ENCODE results near the gene TRAK2. TPM values are rescaled to one million over a fixed set of nuclear protein-coding genes. Genes with fewer than 3 reads are reported as not detected.

Gene TRAK2, protein sequence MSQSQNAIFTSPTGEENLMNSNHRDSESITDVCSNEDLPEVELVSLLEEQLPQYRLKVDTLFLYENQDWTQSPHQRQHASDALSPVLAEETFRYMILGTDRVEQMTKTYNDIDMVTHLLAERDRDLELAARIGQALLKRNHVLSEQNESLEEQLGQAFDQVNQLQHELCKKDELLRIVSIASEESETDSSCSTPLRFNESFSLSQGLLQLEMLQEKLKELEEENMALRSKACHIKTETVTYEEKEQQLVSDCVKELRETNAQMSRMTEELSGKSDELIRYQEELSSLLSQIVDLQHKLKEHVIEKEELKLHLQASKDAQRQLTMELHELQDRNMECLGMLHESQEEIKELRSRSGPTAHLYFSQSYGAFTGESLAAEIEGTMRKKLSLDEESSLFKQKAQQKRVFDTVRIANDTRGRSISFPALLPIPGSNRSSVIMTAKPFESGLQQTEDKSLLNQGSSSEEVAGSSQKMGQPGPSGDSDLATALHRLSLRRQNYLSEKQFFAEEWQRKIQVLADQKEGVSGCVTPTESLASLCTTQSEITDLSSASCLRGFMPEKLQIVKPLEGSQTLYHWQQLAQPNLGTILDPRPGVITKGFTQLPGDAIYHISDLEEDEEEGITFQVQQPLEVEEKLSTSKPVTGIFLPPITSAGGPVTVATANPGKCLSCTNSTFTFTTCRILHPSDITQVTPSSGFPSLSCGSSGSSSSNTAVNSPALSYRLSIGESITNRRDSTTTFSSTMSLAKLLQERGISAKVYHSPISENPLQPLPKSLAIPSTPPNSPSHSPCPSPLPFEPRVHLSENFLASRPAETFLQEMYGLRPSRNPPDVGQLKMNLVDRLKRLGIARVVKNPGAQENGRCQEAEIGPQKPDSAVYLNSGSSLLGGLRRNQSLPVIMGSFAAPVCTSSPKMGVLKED
- polyA plus RNA-seq (2013): 8.6 and 8.9 TPM in 2 replicates

DNA sequence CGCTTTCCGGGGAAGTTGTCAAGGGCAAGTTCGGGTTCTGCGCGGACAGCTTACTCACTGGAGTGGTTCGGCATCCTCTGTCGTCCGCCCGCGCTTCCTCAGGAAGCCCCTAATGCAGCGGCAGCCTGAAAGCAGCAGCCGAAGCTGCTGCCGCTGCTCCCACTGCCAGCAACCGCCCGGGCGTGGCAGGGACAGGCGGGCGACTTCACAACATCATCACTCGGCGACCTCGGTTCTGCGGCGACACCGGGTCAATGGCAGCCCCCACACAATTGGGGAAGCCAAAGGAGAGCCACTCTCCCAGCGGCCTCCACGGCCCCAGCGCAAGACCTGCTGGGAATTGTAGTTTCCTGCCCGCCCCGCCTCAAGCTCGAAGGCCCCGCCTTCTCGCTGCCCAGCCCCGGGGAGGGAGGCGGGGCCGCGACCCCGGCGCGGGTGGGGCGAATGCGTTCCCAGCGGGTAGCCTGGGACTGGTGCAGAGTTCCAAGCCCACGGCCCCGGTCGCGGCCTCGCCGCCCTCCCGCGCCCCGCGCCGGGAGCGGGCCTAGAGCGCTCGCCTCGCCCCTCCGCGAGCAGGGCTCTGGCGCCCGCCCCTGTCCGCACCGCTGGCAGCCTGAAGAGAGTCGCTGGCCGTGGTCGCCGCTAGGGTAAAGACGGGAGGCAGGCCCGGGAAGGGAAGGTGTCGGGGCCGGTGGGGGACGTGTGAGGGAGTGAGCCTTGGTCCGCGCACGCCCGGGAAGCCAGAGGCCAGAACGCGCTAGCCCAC lies at the start of gene TRAK2, which contains the start of gene STRADB:
TRAK2 (minus strand) TSS at position 167 of the 766 bp plus-strand sequence. CDS start 30,951 bp downstream, outside the sequence.
STRADB (plus strand) TSS at position 449 of the 766 bp plus-strand sequence. CDS start 3,101 bp downstream, outside the sequence.
- Histone ChIP-seq H3K4ac (ENCODE audit: low read depth, low read length) (peak within 1 kb of the TSS; percentile 59), H2BK12ac (ENCODE audit: low read length) (peak within 1 kb of the TSS; percentile 13), H3K36me3 (ENCODE audit: control insufficient read depth in 1 of 2, insufficient read depth in 2 of 2, low read length in 2 of 2) (peaks cover 0 to 3% of the 10 kb centered on the region in 2 experiments), H3K9ac (ENCODE audit: low read length) (peak within 1 kb of the TSS; percentile 82), H3K4me3 (ENCODE audit: low read depth, low read length) (peak within 1 kb of the TSS; percentile 93), H2BK5ac (ENCODE audit: low read depth, low read length, poor library complexity) (peak within 1 kb of the TSS; percentile 49), H4K12ac (ENCODE audit: low read depth, low read length) (peak within 1 kb of the TSS; percentile 88), H2BK120ac (ENCODE audit: insufficient read depth, low read length, poor library complexity) (peak within 1 kb of the TSS; percentile 70), H3K9me3 (ENCODE audit: insufficient read depth, low read depth, low read length) (no peaks in the 10 kb centered on the region), H3K4me1 (ENCODE audit: control insufficient read depth in 1 of 2, insufficient read depth in 2 of 2, low read length in 2 of 2) (no peaks in the 10 kb centered on the region), H3K27ac (ENCODE audit: low read depth, low read length) (peak within 1 kb of the TSS; percentile 71), H3K23ac (ENCODE audit: low read length) (no peak within 1 kb of the TSS), H4K8ac (ENCODE audit: low read depth, low read length) (peak within 1 kb of the TSS; percentile 88), H2AK5ac (ENCODE audit: low read length) (peak within 1 kb of the TSS; percentile 36), H3K27me3 (ENCODE audit: insufficient read depth, low read length) (no peaks in the 10 kb centered on the region), H3K79me1 (ENCODE audit: low read length) (peaks cover 11% of the 10 kb centered on the region), H2AFZ (ENCODE audit: insufficient read depth, low read length, poor library complexity) (peak within 1 kb of the TSS; percentile 92), H4K91ac (ENCODE audit: low read depth, low read length) (peak within 1 kb of the TSS; percentile 89), H3K79me2 (ENCODE audit: control insufficient read depth, insufficient read depth, low read length, poor library complexity) (peaks cover 11% of the 10 kb centered on the region), H3K4me2 (ENCODE audit: low read length) (peak within 1 kb of the TSS; percentile 87), H3K18ac (ENCODE audit: low read length) (peak within 1 kb of the TSS; percentile 89), H3K14ac (ENCODE audit: low read length) (peak within 1 kb of the TSS; percentile 90)
- DNase-seq: peak; percentile 92 to 95
- no CpG with 5 or more reads among the region's 78 CpGs for WGBS (ENCODE audit: extremely low coverage, insufficient coverage, insufficient read length)

- no peak overlapping the region for H3K4me3 ChIP-seq (ENCODE audit: low read depth, low read length)
- H3K9ac ChIP-seq (ENCODE audit: low read length): no peak overlapping the region
- no peak overlapping the region for H2AFZ ChIP-seq (ENCODE audit: insufficient read depth, low read length, poor library complexity)
- H3K4ac ChIP-seq (ENCODE audit: low read depth, low read length): no peak overlapping the region
- no peak overlapping the region for H3K23ac ChIP-seq (ENCODE audit: low read length)
- H3K4me1 ChIP-seq (ENCODE audit: control insufficient read depth in 1 of 2, insufficient read depth in 2 of 2, low read length in 2 of 2): no peaks in the 10 kb centered on the region
- no peak overlapping the region for H3K18ac ChIP-seq (ENCODE audit: low read length)
- H3K36me3 ChIP-seq (ENCODE audit: control insufficient read depth in 1 of 2, insufficient read depth in 2 of 2, low read length in 2 of 2): no peaks in the 10 kb centered on the region
- H4K8ac ChIP-seq (ENCODE audit: low read depth, low read length): no peak overlapping the region
- no peak overlapping the region for H4K91ac ChIP-seq (ENCODE audit: low read depth, low read length)
- H3K79me1 ChIP-seq (ENCODE audit: low read length): no peaks in the 10 kb centered on the region
- no peaks in the 10 kb centered on the region for H3K27me3 ChIP-seq (ENCODE audit: insufficient read depth, low read length)
- H4K12ac ChIP-seq (ENCODE audit: low read depth, low read length): no peak overlapping the region
- DNase-seq: peak in 1 of 2 donors; percentile 7
- WGBS (ENCODE audit: extremely low coverage, insufficient coverage, insufficient read length): no CpG with 5 or more reads among the region's 3 CpGs
- no peak overlapping the region for H3K14ac ChIP-seq (ENCODE audit: low read length)
- H3K79me2 ChIP-seq (ENCODE audit: control insufficient read depth, insufficient read depth, low read length, poor library complexity): no peaks in the 10 kb centered on the region
- H2AK5ac ChIP-seq (ENCODE audit: low read length): no peak overlapping the region
- no peak overlapping the region for H3K27ac ChIP-seq (ENCODE audit: low read depth, low read length)
- no peak overlapping the region for H3K4me2 ChIP-seq (ENCODE audit: low read length)
- no peak overlapping the region for H2BK12ac ChIP-seq (ENCODE audit: low read length)
- H2BK120ac ChIP-seq (ENCODE audit: insufficient read depth, low read length, poor library complexity): no peak overlapping the region
- H2BK5ac ChIP-seq (ENCODE audit: low read depth, low read length, poor library complexity): no peak overlapping the region
- peaks cover 1% of the 10 kb centered on the region for H3K9me3 ChIP-seq (ENCODE audit: insufficient read depth, low read depth, low read length)
Observed at GRCh38 chr2:201500534-201500933, 49.3 kb upstream of the TRAK2 start.

DNA sequence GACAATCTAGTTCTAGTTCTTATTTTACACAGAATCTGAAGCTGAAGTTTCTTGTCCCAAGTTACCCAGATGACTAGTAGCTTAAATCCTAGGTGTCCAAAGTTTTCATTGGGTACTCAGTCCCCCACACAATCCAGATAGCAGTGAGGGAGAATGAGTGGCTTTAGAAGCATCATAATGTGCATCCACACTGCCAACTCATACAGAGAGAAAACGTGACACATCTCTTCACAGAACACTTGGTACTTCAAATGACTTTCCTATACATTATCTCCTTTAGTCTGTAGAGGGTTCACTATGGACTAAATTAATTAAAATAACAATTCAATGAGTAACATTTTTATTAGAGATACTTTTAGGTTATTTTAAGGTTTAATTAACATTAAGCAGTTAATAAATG lies 45.5 kb upstream of the TRAK2 start:
- Histone ChIP-seq H3K9ac (ENCODE audit: low read length) (no peak overlapping the region), H3K4me1 (ENCODE audit: control insufficient read depth in 1 of 2, insufficient read depth in 2 of 2, low read length in 2 of 2) (no peaks in the 10 kb centered on the region), H2AFZ (ENCODE audit: insufficient read depth, low read length, poor library complexity) (no peak overlapping the region), H3K4me3 (ENCODE audit: low read depth, low read length) (no peak overlapping the region), H3K9me3 (ENCODE audit: insufficient read depth, low read depth, low read length) (no peaks in the 10 kb centered on the region), H3K4me2 (ENCODE audit: low read length) (no peak overlapping the region), H3K14ac (ENCODE audit: low read length) (no peak overlapping the region), H4K8ac (ENCODE audit: low read depth, low read length) (no peak overlapping the region), H3K4ac (ENCODE audit: low read depth, low read length) (no peak overlapping the region), H3K79me1 (ENCODE audit: low read length) (no peaks in the 10 kb centered on the region), H2BK12ac (ENCODE audit: low read length) (no peak overlapping the region), H4K91ac (ENCODE audit: low read depth, low read length) (no peak overlapping the region), H3K27me3 (ENCODE audit: insufficient read depth, low read length) (no peaks in the 10 kb centered on the region), H3K23ac (ENCODE audit: low read length) (no peak overlapping the region), H2BK5ac (ENCODE audit: low read depth, low read length, poor library complexity) (no peak overlapping the region), H3K79me2 (ENCODE audit: control insufficient read depth, insufficient read depth, low read length, poor library complexity) (no peaks in the 10 kb centered on the region), H2AK5ac (ENCODE audit: low read length) (no peak overlapping the region), H3K27ac (ENCODE audit: low read depth, low read length) (no peak overlapping the region), H2BK120ac (ENCODE audit: insufficient read depth, low read length, poor library complexity) (no peak overlapping the region), H3K36me3 (ENCODE audit: control insufficient read depth in 1 of 2, insufficient read depth in 2 of 2, low read length in 2 of 2) (no peaks in the 10 kb centered on the region), H3K18ac (ENCODE audit: low read length) (no peak overlapping the region), H4K12ac (ENCODE audit: low read depth, low read length) (no peak overlapping the region)
- WGBS (ENCODE audit: extremely low coverage, insufficient coverage, insufficient read length): no CpG with 5 or more reads among the region's 1 CpG
- DNase-seq: no peak

DNA sequence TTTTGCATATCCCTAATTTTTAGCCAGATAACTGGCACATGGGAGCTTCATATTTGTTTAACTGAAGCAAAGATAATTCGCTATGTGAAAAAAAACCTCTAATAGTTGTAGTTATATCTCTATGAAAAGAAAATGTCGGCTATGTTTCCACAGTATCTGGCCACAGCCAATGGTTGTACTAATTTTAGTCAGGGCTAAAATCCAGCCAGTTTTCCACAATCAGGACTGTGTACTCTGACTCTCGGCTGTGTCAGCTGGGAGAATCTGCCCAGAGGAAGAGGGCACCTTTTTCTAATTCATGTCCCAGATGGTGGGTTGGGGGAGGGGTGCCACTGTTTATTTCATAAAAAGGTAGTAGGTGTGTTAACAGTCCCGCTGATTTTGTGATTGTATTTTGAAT lies 39.0 kb upstream of the TRAK2 start:
- WGBS (ENCODE audit: extremely low coverage, insufficient coverage, insufficient read length): no CpG with 5 or more reads among the region's 4 CpGs

More for the DNA sequence above, 39.0 kb upstream of the TRAK2 start:
- H3K4me3 ChIP-seq (ENCODE audit: low read depth, low read length): no peak overlapping the region
- no peaks in the 10 kb centered on the region for H3K36me3 ChIP-seq (ENCODE audit: control insufficient read depth in 1 of 2, insufficient read depth in 2 of 2, low read length in 2 of 2)
- no peaks in the 10 kb centered on the region for H3K4me1 ChIP-seq (ENCODE audit: control insufficient read depth in 1 of 2, insufficient read depth in 2 of 2, low read length in 2 of 2)
- H3K79me2 ChIP-seq (ENCODE audit: control insufficient read depth, insufficient read depth, low read length, poor library complexity): no peaks in the 10 kb centered on the region
- H3K4me2 ChIP-seq (ENCODE audit: low read length): no peak overlapping the region
- H3K23ac ChIP-seq (ENCODE audit: low read length): no peak overlapping the region
- no peaks in the 10 kb centered on the region for H3K9me3 ChIP-seq (ENCODE audit: insufficient read depth, low read depth, low read length)
- no peak overlapping the region for H2BK120ac ChIP-seq (ENCODE audit: insufficient read depth, low read length, poor library complexity)
- H3K27ac ChIP-seq (ENCODE audit: low read depth, low read length): no peak overlapping the region
- H3K27me3 ChIP-seq (ENCODE audit: insufficient read depth, low read length): no peaks in the 10 kb centered on the region
- H3K14ac ChIP-seq (ENCODE audit: low read length): no peak overlapping the region
- no peak overlapping the region for H4K8ac ChIP-seq (ENCODE audit: low read depth, low read length)
- no peak for DNase-seq
- H2BK5ac ChIP-seq (ENCODE audit: low read depth, low read length, poor library complexity): no peak overlapping the region
- no peak overlapping the region for H2AFZ ChIP-seq (ENCODE audit: insufficient read depth, low read length, poor library complexity)
- H2BK12ac ChIP-seq (ENCODE audit: low read length): no peak overlapping the region
- H3K9ac ChIP-seq (ENCODE audit: low read length): no peak overlapping the region
- H2AK5ac ChIP-seq (ENCODE audit: low read length): no peak overlapping the region
- no peak overlapping the region for H4K12ac ChIP-seq (ENCODE audit: low read depth, low read length)
- no peak overlapping the region for H3K4ac ChIP-seq (ENCODE audit: low read depth, low read length)
- no peak overlapping the region for H3K18ac ChIP-seq (ENCODE audit: low read length)
- no peaks in the 10 kb centered on the region for H3K79me1 ChIP-seq (ENCODE audit: low read length)
- no peak overlapping the region for H4K91ac ChIP-seq (ENCODE audit: low read depth, low read length)
